HG03045 (cell line): ENCODE data around the gene CCDC154.

Source experiments
- ATAC-seq: cut with Tn5 transposase; IDR thresholded peaks from one replicate; pipeline ENCODE4 v1.9.1; 2021; ENCODE audit warnings: mild to moderate bottlenecking, moderate library complexity; ENCODE audit not compliant: unreplicated experiment

CCDC154 gene

DNA sequence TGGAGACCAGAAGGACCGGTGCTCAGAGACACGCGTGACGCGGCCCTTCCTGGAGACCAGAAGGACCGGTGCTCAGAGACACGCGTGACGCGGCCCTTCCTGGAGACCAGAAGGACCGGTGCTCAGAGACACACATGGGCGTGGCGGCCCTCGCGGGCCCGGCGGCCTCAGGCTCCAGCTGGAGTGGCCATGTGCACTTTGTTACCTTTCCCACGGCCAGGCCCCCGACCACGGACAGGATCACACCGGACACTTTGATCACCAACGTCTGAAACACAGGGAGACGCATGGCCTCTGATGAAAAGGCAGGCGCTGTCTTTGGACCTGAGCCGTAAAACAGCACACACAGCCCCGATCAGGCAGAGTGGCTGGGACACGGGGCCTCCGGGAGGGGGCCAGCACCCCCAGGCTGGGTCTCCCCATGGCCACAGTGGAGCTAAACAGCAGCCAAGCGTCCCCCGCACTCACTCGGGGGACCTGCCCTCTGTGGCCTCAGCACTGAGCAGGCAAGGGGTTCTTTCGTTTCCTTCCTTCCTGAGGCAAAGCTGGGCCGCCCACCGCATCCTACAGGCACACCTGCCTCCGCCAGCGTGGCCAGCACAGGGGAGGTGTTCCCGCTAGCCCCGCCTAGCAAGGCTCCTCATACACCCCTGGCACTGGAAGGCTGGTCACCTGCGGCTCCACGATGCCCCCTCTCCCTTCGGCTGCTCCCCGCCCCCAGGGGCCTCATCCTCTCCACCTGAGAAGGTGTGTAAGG lies 13.3 kb upstream of the CCDC154 start:
- ATAC-seq, result no peak

DNA sequence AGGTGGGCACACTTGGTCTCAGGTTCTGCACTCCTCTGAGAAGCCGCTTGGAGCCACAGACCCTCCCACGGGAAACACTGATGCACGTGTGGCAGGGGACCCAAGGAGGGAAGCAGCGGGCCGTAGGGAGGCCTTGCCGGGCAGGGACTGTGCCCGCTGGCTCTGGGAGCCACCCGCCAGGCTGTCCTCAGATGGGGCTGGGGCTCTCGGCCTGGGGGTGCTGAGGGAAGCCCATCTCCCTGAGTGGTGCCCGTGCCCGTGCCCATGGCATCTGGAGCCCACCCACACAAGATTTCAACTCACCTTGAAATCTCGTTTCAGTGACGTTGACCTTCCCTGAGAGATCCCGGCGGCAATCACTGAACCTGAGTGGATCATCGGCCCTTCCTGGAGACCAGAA lies 12.6 kb upstream of the CCDC154 start:
- no peak for ATAC-seq

DNA sequence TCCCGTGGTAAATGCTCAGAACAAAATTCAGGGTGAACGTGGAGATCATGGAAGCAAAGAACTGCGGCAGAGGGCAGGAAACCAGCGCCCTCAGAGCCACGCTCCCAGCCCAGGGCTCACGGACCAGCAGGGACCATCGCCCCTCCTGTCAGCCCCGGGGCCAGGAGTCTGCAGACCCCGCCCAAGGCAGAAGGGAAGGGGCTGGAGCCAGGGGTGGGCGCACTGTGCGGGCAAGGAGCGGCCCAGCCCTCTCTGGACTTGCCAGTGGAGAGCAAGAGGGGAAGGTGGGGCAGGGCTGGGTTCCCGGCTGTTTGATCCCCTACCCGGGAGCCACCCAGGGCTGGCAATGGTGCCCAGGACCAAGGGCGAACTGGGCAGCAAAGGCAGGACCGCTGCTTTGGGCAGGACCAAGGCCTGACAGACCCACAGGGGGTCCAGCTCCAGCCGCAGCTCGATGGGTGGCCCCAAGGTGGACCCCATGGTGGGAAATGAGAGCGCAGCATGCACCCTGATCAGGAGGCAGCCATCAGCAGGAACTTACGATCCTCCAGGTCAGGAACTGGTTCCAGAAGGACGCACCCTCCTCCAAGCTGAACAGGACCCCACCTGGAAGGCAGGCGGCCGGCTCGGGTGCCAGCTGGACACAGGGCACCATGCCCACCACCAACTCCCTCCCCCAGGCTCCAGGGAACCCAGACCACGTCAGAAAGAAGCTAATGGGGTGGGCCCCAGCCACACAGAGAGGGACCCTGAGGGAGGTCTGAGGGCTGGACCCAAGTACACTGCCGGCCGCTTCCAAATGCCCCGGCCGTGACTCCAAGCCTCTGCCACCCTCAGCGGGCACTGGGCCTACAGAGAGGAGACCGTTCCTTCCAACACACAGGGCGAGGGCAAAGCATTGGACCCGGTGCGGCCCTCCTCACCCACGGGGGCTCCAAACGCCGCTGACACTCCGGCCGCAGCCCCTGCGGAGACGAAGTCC lies 11.1 kb upstream of the CCDC154 start:
- ATAC-seq, result no peak

DNA sequence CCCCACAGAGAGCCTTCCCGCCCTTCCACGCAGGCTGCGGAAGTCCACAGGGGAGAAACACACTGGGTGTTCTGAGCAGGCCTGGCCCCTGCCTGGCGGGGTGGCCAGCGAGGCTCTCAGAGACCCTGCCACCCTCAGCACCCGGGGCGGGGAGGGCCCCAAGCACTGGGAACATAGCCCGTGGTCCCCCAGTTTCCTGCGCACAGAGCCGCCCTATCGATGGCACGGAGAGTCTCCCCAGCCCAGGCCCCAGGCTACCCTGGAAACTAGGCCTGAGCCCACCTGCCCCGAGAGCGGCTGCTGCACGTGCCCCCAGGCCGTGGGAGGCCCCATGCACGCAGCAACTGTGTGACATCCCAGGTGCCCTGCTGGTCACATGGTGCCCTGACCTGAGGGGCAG lies 10.2 kb upstream of the CCDC154 start:
- no peak for ATAC-seq

- no peak for ATAC-seq
Measured at GRCh38 chr16:1453316-1453715, 9.0 kb upstream of the CCDC154 start.

GRCh38 chr16:1452530-1452929 lies 8.2 kb upstream of the CCDC154 start:
- no peak for ATAC-seq

- no peak for ATAC-seq
Measured at GRCh38 chr16:1451702-1452392, 7.5 kb upstream of the CCDC154 start.

DNA sequence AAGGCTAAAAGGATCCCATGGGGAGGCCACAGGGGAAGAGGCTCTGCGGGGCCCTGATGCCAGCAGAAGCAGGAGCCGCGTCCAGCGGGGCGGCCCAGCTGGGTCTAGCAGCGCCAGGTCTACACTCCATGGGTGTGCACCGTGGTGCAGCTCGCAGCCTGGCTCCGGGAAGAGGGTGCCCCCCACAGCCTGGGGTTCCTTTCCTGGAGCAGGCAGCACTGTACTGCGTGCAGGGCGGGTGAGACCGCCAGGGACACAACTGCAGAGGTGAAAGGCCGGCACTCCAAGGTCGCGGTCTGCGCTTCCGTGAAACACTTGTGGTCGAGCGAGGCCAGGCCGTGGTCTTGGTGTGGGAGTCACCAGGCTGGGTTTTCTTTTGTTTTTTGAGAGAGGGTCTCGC lies 6.5 kb upstream of the CCDC154 start:
- no peak for ATAC-seq

DNA sequence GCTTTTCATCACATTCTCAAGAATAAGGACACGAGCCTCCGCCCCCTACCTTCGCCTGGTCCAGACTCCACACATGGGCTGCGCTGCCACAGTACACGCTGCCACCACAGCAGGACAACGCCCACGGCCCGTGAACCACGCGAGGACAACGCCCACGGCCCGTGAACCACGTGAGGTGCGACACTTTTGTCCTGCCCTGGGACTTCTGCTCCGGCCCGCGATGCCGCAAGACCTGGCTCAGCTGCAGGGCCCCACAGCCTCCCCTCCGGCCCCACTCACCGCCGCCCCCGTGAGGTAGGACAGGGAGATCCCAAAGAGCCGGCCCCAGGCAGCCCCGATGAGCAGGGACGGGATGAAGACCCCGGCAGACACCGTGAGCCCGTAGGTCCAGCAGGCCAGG lies 5.9 kb upstream of the CCDC154 start:
- no peak for ATAC-seq

DNA sequence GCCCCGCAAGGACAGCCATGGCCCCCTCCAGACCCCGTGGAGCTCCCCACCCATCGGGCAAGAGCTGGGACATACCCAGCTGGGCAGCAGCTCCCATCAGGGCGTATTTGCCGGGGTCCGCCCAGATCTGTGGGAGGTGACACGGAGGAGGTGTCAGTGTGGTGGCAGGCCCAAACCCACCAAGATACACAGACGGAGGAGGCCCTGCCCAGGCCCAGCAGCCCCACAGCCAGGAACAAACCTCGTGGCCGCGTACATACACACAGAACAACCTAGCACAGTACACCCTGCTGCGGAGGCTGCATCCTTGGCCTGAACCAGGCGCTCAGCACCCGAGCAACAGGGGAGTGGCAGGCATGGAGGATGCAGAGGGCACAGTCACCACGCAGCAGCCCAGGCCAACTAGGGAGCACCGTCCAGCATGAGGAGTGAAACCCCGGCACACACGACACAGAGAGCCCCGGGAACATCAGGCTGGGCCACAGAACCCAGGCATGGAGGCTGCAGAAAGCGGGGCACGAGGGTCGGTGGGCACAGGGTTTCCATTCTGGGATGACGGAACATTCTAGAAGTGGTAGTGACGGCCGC lies 4.9 kb upstream of the CCDC154 start:
- ATAC-seq, result no peak

- no peak for ATAC-seq
Measured at GRCh38 chr16:1448536-1449116, 4.3 kb upstream of the CCDC154 start.

DNA sequence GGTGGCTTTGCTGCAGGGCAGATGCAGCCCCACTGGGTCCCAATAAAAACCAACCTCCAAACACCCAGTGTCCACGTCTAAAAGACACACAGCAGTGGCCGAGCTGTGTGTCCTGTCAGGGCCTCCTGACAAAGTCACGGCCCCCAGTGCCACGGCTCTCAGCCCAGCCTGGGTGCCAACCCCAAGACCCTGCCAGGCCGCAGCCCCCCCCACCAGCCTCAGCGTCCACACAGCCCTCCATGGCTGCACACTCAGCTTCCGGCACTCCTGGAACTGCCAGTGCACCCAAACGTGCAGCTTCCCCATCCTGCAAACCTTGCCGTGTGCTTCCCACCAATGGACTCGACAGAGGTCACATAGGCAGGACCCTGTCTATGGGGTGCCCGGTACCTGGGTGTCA lies 3.6 kb upstream of the CCDC154 start:
- no peak for ATAC-seq

GRCh38 chr16:1446296-1447080 lies 2.1 kb upstream of the CCDC154 start:
- ATAC-seq, result no peak

GRCh38 chr16:1445518-1446203 lies 1.3 kb upstream of the CCDC154 start:
- no peak for ATAC-seq

DNA sequence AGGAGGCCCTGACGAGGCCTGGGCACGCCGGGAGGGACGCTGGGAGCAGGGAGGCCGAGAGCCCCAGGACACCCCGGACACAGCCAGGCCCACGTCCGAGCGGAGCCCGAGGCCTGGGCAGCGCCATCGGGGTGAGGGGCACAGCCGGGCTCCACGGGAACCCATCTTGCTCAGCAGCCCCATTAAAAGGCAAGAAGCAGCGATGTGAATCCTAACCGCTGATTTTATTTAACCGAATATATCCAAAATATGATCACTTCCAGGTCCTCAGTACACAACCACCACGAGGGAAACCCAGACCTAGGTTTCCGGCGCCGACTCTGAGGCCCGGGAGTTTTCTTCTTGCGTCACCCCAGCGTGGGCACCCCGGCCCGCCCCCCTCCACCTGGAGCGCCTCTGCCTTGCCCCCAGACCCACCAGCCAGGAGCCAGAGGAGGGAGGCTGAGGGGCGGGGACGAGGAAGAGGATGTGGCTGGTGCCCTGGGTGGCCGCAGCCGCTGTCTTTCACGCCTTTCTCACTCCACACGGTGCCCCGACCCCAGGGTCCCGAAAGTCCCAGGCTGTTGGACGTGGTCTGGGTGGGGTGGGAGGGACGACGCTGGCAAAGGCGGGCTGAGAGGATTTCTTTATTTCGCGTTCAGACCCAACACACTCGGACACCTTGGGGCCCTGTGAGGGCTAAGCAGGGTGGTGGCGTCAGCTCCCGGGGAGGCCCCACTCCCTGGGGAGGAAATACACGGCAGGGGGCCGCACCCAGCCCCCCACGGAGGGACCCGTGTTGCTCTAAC lies 568 bp upstream of the CCDC154 start:
- no peak for ATAC-seq

- no peak for ATAC-seq
Measured at GRCh38 chr16:1443403-1443973, 868 bp downstream of the CCDC154 start.

- ATAC-seq, result no peak
Measured at GRCh38 chr16:1442697-1443096, 1.7 kb downstream of the CCDC154 start.

- no peak for ATAC-seq
Measured at GRCh38 chr16:1441391-1441829, 2.9 kb downstream of the CCDC154 start.
